Panc1 (cell line): Measurements from ENCODE around the gene LHFPL2.

Source experiments
- POLR2AphosphoS5 ChIP-seq: IDR thresholded peaks from 2 replicates; pipeline ENCODE4 v1.6.1; 2012; ENCODE audit warnings: mild to moderate bottlenecking, low read depth, low read length, moderate library complexity
- TF ChIP-seq, protein P1 (sequence below): fragments of 450-650 bp; IDR thresholded peaks from 2 replicates; pipeline ENCODE4 v1.5.1; 2017; ENCODE audit warnings: mild to moderate bottlenecking

GRCh38 chr5:78587775-78588291 is 60.7 kb downstream of the LHFPL2 start:
- TF ChIP-seq, protein P1, sequence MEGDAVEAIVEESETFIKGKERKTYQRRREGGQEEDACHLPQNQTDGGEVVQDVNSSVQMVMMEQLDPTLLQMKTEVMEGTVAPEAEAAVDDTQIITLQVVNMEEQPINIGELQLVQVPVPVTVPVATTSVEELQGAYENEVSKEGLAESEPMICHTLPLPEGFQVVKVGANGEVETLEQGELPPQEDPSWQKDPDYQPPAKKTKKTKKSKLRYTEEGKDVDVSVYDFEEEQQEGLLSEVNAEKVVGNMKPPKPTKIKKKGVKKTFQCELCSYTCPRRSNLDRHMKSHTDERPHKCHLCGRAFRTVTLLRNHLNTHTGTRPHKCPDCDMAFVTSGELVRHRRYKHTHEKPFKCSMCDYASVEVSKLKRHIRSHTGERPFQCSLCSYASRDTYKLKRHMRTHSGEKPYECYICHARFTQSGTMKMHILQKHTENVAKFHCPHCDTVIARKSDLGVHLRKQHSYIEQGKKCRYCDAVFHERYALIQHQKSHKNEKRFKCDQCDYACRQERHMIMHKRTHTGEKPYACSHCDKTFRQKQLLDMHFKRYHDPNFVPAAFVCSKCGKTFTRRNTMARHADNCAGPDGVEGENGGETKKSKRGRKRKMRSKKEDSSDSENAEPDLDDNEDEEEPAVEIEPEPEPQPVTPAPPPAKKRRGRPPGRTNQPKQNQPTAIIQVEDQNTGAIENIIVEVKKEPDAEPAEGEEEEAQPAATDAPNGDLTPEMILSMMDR = no peak
- no peak for TF ChIP-seq POLR2AphosphoS5
